ENCODE results near the gene CAPN11. TPM values are rescaled to one million over a fixed set of nuclear protein-coding genes. Genes with fewer than 3 reads are reported as not detected.

The CAPN11 gene
- total and polyA plus RNA-seq, 8 donors, result 0.15 to 0.19 (median 0.18) TPM; not detected in 5

GRCh38 chr6:44117397-44118128, 41.1 kb upstream of the CAPN11 start:
- WGBS, 5 donors, result 55 to 74% (median 57%) methylated on average over 6 of the region's 6 CpGs
- DNase-seq, result peak; percentile 48 to 65
- intact Hi-C loops (cut with DNase I; ENCODE audit: low total_unique reads), result no loop called here
- Histone ChIP-seq H3K9me3 (no peaks in the 10 kb centered on the region), H3K4me1 (peaks cover 47 to 78% (median 61%) of the 10 kb centered on the region in 4 donors), H3K27me3 (no peaks in the 10 kb centered on the region), H3K4me3 (no peak overlapping the region), H3K27ac (peak overlapping the region; percentile 34 to 63 (median 44)), H3K36me3 (peaks cover 13 to 33% (median 27%) of the 10 kb centered on the region in 4 donors)
- TF ChIP-seq CTCF (IDR thresholded peaks at IDR 0.05), result no peak
- no peak for TF ChIP-seq POLR2A (IDR thresholded peaks at IDR 0.05)
- TF ChIP-seq EP300 (IDR thresholded peaks at IDR 0.05), result no peak
- TF ChIP-seq POLR2AphosphoS5 (IDR thresholded peaks at IDR 0.05), result peak in 1 of 3 donors; percentile 11

GRCh38 chr6:44119704-44120262, 38.8 kb upstream of the CAPN11 start:
- TF ChIP-seq POLR2A (IDR thresholded peaks at IDR 0.05) (no peak), CTCF (IDR thresholded peaks at IDR 0.05) (no peak), EP300 (IDR thresholded peaks at IDR 0.05) (no peak), POLR2AphosphoS5 (IDR thresholded peaks at IDR 0.05) (no peak)
- Histone ChIP-seq H3K9me3 (no peaks in the 10 kb centered on the region), H3K4me3 (no peak overlapping the region), H3K4me1 (peaks cover 58 to 99% (median 80%) of the 10 kb centered on the region in 4 donors), H3K36me3 (peaks cover 0 to 11% (median 5%) of the 10 kb centered on the region in 4 donors), H3K27ac (peak overlapping the region in 3 of 5 donors; percentile 16 to 40 (median 17)), H3K27me3 (no peaks in the 10 kb centered on the region)
- 22 to 31% (median 24%) methylated on average over 5 of the region's 5 CpGs for WGBS, 5 donors
- intact Hi-C loops (cut with DNase I; ENCODE audit: low total_unique reads), result no loop called here
- DNase-seq, result peak in 1 of 2 donors; percentile 44

GRCh38 chr6:44120692-44121443, 37.8 kb upstream of the CAPN11 start:
- no peak for DNase-seq
- Histone ChIP-seq H3K27ac (no peak overlapping the region), H3K9me3 (no peaks in the 10 kb centered on the region), H3K4me1 (peaks cover 66 to 100% (median 84%) of the 10 kb centered on the region in 4 donors), H3K27me3 (no peaks in the 10 kb centered on the region), H3K36me3 (peaks cover 0 to 4% (median 0%) of the 10 kb centered on the region in 4 donors), H3K4me3 (no peak overlapping the region)
- TF ChIP-seq EP300 (IDR thresholded peaks at IDR 0.05) (no peak), POLR2A (IDR thresholded peaks at IDR 0.05) (no peak), CTCF (IDR thresholded peaks at IDR 0.05) (no peak), POLR2AphosphoS5 (IDR thresholded peaks at IDR 0.05) (no peak)
- WGBS, 5 donors, result 41 to 63% (median 51%) methylated on average over 4 of the region's 4 CpGs
- intact Hi-C loops (cut with DNase I; ENCODE audit: low total_unique reads), result no loop called here

GRCh38 chr6:44122801-44123200, 35.8 kb upstream of the CAPN11 start:
- peaks cover 59 to 87% (median 75%) of the 10 kb centered on the region in 4 donors for H3K4me1 ChIP-seq
- WGBS, 5 donors, result 22 to 58% (median 33%) methylated on average over 1 of the region's 1 CpG
- TF ChIP-seq EP300 (IDR thresholded peaks at IDR 0.05), result no peak
- no peaks in the 10 kb centered on the region for H3K36me3 ChIP-seq
- peak in 1 of 2 donors; percentile 34 for DNase-seq
- intact Hi-C loops (cut with DNase I; ENCODE audit: low total_unique reads), result no loop called here
- no peaks in the 10 kb centered on the region for H3K9me3 ChIP-seq
- no peaks in the 10 kb centered on the region for H3K27me3 ChIP-seq
- no peak overlapping the region for H3K4me3 ChIP-seq
- peak overlapping the region in 3 of 5 donors; percentile 2 to 35 (median 4) for H3K27ac ChIP-seq

Data from stomach (tissue), 9 donors.